NCI-H1694 (cell line): ENCODE results near the gene GTF2H3.

Experiments used
- DNase-seq: peaks from one replicate; lab custom pipeline; 2025; lab: John Stamatoyannopoulos, UW

GTF2H3 gene

GRCh38 chr12:123645878-123646277 lies 12.2 kb downstream of the GTF2H3 start:
- peak; percentile 54 for DNase-seq

- DNase-seq = no peak
Measured at GRCh38 chr12:123648401-123648800, 14.8 kb downstream of the GTF2H3 start.

GRCh38 chr12:123654129-123654701 lies 20.6 kb downstream of the GTF2H3 start:
- no peak for DNase-seq

- DNase-seq = no peak
Measured at GRCh38 chr12:123655420-123655819, 21.8 kb downstream of the GTF2H3 start.

GRCh38 chr12:123656392-123656791 lies 22.8 kb downstream of the GTF2H3 start:
- DNase-seq = no peak

GRCh38 chr12:123657211-123657610 lies 23.6 kb downstream of the GTF2H3 start:
- DNase-seq = no peak

- DNase-seq = no peak
Measured at GRCh38 chr12:123659996-123660727, 26.5 kb downstream of the GTF2H3 start.

- no peak for DNase-seq
Measured at GRCh38 chr12:123667771-123668170, 34.1 kb downstream of the GTF2H3 start.

- peak; percentile 63 for DNase-seq
Measured at GRCh38 chr12:123670882-123671728, 37.5 kb downstream of the GTF2H3 start, which contains the start of gene TCTN2. Gene TCTN2, plus strand, starts transcription at chr12:123671113. Its CDS starts 128 bp downstream, at chr12:123671241.

GRCh38 chr12:123671876-123672275 lies 38.2 kb downstream of the GTF2H3 start:
- DNase-seq = no peak

GRCh38 chr12:123675436-123675835 lies 41.8 kb downstream of the GTF2H3 start:
- no peak for DNase-seq

GRCh38 chr12:123676616-123677320 lies 43.1 kb downstream of the GTF2H3 start:
- no peak for DNase-seq

- DNase-seq = no peak
Measured at GRCh38 chr12:123678981-123679380, 45.4 kb downstream of the GTF2H3 start.

- DNase-seq = no peak
Measured at GRCh38 chr12:123681605-123682004, 48.0 kb downstream of the GTF2H3 start.

- DNase-seq = no peak
Measured at GRCh38 chr12:123683964-123684363, 50.3 kb downstream of the GTF2H3 start.

- no peak for DNase-seq
Measured at GRCh38 chr12:123686636-123687190, 53.1 kb downstream of the GTF2H3 start.

- DNase-seq = no peak
Measured at GRCh38 chr12:123690191-123690840, 56.7 kb downstream of the GTF2H3 start.

GRCh38 chr12:123696207-123696606 lies 62.6 kb downstream of the GTF2H3 start:
- DNase-seq = no peak

- DNase-seq = no peak
Measured at GRCh38 chr12:123696646-123697045, 63.0 kb downstream of the GTF2H3 start.

GRCh38 chr12:123705935-123706334 lies 72.3 kb downstream of the GTF2H3 start:
- no peak for DNase-seq

- DNase-seq = no peak
Measured at GRCh38 chr12:123707466-123707865, 73.8 kb downstream of the GTF2H3 start.
